Activated CD4-positive, alpha-beta T cell treated with anti-CD3 and anti-CD28 coated beads, Interleukin-2, Interleukin-6, amounts not matched to agents 100 ng/mL and 50 ng/mL, durations not matched to agents 16 hours and 8 hours (primary cell): ENCODE measurements around the gene RBM33.
"Not testable (repeated sequence)": the region's sequence is repeated elsewhere in the genome, so short reads cannot be mapped to it uniquely, and the experiment has no call there.

Experiments
- DNase-seq: peaks from one replicate; pipeline ENCODE4 v3.0.0-alpha.2; 2020

RBM33 gene

DNA sequence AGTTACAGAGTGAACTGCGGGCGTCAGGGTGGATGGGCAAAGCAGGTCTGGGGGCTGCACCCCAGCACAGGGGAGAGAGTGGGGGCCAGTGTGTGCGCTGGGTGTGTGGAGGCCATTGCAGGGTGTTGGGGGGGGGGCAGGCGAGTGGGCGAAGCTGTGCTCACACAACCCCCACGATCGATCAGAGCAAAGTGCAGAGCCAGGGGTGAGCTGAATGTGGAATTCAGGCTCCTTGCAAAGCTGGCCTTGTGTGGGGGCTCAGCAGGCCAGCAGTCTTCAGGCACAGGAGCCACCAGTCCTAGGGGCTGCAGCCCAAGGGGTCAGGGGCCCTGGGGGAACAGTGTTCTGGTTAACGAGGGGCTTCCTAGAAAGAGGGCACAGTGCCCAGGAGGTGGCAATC is 168.7 kb downstream of the RBM33 start:
- no peak for DNase-seq

DNA sequence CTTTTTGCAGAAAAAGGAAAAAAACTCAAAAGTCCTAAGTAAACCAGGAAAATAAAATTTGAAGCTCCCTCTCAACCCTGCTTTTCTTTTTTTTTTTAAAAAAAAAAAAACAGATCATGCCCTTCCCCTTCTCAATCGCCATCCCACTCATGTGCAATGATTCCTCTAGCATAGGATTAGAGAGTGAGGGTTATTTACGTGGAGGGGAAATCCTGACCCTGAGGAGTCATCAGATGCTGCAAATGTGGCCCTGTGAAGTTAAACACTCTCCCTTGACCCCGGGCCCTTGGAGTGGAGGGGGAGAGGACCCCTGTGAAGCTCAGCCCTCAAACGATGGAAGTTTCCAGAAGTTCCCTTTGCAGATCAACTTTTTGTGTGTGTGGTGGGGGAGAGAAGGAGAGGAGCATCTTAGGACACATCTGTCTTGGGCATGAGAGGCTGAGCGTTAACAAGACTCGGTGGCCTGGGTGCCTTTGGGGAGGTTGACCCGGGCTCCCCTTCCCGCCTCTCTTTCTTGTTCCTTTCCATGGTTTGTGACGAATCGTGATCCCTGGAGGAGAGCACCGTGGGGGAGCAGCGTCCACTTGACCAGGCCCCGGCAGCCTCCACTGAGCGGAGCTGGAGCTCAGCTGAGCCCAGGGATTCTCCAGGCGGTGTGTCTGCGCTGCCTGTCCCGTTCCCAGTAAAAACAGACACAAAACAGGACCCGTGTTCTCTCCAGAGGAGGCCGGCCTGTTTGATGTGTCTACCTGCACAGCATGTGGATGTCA is 169.3 kb downstream of the RBM33 start:
- no peak for DNase-seq

DNA sequence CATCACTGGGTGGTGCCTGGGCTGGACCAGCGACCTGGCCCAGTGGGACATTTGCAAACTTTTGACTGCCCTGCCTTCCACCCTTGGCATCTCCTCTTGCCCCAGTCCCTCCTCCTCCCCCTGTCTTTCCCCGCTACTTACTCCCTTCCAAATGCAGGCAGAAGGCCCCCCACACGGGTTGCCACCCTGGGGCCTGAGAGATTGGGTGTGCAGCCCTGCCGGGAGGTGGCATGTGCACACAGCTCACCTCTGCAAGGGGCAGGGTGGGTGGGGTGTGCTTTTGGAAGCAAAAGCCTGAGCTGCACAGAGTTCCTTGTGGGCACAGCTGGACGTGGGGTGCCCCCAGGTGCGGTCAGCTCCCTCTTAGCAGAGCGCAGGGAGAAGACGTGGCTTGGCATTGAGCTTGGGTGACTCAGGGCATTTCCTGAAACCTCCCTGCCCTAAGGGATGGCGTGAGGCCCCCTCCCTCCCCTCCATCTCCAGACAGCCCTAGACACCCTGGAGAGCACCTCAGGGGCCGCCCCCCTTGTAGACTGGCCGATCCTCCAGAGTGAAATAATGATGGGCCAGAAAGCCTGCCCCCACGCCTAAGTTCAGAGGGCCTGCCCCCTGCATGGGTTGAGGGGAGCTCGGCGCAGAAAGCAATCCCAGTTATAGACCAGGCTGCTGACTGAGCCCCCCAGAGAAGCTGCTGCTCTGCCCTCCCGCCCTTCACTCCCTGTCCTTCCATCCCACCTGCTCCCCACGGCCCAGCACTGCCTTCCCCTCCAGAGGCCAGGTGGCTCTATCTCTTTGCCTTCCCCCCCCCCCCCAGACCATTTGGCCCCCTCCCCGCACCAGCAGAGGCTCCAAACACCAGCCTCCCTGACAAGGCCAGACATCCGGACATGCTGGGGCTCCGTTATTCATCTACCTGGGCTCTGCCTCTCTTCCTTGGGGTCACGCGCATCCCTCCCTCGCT is 170.1 kb downstream of the RBM33 start:
- DNase-seq: no peak

DNA sequence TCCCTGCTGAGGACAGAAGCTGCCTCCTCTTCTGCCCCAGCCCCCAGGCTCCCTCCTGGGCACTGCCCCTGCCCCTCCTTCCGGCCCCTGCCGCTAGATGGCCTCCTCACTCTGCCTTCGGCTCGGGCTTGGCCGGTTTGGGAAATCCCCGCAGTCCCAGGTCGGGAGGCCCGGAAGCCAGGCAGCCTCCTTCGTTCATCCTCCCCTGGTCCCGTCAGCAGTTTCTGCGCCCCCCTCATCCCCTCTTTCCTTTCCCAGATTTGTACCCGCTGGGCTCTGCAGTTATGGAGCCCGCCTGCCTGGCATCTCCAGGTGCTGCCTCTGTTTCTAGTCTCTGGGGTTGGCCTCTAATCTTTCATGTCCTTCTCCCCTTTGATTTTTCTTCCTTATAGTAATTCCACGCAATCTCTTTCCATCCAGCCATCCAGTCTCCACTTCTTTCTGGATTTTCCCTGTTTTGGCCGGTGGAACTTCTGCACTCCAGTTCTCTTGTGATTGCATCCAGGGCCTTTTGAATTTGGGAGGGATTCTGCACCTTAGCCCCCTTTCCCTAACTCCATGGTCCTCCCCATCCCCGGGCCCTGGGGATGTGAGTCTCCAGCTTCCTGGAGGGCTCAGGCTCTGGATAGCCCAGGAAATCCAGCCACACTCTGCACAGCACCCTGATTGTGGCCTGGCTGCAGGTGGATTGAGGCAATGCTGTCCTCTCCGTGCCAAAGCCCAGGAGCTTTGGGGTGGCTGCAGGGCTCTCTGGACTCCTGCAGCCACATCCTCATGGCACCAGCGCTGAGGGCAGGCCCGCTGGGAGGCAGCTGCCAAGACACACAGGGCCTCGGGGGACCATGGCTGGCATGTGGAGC is 171.1 kb downstream of the RBM33 start:
- DNase-seq: peak; percentile 84

DNA sequence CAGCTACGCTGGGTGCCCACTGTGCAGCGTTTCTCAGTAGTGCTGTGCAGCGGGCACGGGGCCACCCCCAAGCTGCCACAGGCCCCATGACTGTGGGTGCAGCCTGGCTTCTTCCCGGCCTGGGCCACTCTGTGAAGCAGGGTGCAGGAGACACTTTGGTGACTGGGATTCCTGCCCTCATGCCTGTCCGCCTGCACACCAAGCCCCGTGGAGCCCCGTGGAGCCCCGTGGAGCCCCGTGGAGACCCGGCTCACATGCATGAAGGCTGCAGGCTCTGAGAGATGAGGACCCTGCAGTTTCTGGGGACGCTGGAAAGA is 171.7 kb downstream of the RBM33 start:
- no peak for DNase-seq

DNA sequence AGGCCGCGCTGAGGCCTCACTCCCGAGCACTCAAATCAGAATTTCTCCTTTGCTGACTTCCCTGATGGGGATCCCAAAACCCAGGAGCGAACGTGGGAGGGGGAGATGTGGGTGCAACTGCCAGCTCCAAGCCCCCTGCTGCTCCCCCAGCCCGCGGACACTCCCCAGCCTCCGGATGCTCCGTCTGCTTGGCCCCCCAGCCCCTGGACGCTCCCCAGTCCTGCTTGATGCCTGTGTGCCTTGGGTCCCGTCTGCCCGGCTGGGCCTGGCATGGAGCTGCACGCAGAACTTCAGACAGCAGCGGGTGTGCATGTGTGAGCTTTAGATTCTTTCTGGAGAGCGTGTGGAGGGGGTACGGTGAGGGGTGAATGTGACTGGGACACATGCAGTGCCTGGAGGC is 172.5 kb downstream of the RBM33 start:
- DNase-seq: no peak

DNA sequence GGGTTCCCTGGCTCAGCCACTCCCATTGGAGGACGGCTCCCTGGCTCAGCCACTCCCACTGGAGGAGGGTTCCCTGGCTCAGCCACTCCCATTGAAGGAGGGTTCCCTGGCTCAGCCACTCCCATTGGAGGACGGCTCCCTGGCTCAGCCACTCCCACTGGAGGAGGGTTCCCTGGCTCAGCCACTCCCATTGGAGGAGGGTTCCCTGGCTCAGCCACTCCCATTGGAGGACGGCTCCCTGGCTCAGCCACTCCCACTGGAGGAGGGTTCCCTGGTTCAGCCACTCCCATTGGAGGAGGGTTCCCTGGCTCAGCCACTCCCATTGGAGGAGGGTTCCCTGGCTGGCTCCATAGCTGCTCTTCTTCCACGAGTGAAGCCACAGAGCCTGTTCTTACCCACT is 173.1 kb downstream of the RBM33 start:
- not testable (repeated sequence) for DNase-seq

DNA sequence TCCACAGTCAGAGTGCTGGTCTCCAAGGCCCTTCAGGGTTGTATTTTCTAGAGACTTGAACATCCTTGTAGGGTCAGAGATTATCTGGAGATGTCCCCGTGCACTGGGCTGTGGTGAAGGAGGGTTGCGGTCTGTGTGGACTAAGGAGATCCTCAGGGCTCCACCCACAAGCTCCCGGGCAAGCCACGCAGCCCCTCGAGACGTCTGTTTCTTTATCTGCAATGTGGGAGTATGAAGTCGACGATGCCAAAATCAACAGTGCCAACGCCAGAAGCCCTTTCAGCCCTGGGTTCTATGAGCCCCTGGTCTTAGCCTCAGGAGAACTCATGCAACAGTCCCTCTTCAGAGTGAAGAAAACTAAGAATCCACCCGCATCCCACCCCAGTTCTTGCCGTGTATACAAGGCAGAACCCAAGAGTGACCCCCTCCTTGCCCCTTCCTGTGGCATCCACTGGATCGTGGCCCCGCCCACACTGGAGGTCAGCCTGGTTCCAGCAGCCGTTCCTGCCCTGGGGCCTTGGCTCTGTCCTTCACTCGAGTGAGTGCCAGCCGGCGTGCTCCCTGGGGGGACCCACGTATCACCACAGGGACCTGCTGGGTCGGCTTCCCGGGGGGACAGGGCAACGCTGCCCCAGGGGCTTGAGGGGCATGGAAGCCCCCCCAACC is 173.8 kb downstream of the RBM33 start:
- DNase-seq: no peak

DNA sequence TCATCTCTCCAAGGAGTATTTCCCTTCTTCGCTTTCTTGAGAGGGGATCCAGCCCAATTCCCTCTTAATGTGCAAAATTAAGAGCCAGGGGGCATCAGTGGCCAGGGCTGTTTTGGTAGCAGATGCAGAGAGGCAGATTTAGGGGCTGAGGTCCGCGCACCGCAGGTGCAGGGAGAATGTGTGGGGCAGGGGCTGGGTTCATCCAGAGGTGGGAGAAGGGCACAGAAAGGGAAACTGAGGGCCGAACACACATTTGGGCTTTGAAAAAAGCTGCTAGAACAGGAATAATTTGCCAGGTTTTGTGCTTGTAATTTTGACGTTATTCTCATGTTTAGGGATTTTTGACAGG is 174.3 kb downstream of the RBM33 start:
- no peak for DNase-seq

DNA sequence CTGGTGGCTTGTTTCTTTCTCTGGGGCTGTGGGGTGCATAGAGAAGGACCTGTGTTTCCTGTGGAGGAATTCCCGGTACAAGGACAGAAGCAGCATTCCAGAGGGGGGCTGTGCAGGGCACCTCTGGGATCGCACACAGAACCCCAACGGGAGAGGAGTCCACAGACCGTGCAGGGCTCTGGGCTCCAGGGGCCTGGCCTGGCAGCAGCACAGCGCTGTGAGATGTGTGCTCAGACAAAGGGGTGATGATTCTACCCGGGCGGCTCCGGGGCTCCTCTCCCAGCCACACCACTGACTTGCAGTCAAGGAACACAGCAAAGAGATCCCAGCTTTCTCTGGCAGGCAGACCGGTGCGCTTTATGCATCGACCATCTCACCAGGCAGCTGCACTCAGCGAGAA is 174.7 kb downstream of the RBM33 start:
- DNase-seq: no peak

DNA sequence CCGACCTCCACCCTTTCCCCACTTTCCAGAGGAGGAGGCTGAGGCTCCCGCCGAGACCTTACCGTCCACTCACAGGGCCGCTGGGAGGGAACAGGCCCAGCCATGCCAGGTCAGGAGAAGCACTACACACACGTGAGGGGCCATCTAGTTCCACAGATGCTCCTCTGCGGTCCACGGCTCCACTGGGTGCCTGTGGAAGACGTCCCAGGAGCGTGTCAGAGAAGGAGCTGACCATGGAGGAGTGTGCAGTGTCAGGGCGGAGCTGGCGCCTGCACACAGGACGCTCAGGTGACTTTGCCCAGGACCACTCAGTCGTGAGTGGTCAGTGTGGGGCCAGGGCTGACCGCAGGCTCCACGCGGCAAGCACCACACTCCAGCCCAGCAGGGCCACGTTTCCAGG is 175.8 kb downstream of the RBM33 start:
- no peak for DNase-seq

DNA sequence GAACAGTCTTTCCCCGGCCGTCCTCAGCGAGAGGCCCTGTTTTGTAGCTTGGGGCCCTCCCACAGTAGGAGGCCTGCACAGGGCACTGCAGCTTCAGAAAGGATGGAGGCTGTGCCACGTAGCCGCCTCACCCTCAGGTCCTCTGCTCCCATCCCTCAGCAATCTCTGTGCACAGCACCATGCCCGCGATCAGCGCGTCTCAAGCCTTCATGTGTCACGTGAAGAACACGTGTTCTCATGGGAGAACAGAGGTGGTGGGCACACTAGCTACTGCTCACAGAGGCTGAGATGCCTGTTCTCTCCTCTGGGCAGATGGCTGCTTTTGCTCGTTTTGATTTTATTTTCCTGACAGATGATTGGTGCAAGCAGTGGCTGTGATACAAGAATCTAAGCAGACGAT is 176.3 kb downstream of the RBM33 start:
- no peak for DNase-seq

DNA sequence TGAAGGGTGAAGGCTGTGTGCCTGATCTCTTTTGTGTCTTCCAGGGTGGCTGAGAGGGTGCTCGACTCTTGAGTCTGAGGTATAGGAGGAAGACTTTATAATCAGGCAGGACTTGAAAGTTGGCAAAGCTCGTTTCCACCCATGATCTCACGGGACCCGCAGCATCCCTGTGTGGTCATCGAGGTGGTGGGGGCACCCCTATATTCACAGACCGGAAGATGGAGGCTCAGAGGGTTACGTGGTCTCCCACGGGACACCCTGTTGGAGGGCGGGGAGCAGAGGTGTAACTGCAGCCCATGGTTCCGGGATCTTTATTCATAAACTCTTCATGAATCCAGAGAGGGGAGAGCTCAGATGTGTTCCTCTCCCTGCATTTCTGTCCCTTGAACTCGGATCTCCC is 177.4 kb downstream of the RBM33 start:
- no peak for DNase-seq

DNA sequence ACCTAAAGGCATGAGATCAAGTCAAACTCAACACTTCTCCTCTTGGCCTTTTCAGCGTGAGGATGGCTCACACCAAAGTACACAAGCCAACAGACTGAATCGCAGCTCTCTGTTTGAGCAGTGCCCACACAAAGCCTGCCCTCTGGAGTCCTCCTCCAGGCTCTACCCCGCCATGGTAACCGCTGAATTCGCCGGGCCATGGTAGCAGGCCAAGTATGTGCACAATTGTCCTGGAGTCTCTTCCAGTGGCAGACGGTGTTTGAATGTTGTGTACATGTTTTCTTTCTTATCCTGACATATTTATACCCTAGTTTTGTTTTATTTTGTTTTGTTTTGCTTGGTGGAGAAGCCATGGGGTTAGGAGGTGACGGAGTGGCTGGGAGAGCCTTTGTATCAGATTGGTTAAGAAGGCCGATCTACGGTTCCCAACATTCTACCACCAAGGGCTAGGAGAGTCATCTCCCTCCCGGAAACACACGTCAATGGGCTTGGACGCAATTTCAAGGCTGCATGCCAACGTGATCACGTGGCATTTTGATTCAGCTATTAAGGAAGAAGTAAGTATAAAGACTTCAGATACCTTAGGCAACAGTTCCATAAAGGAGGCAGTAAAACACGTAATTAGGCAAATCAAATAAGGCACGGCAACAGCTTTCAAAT is 179.9 kb downstream of the RBM33 start:
- no peak for DNase-seq

DNA sequence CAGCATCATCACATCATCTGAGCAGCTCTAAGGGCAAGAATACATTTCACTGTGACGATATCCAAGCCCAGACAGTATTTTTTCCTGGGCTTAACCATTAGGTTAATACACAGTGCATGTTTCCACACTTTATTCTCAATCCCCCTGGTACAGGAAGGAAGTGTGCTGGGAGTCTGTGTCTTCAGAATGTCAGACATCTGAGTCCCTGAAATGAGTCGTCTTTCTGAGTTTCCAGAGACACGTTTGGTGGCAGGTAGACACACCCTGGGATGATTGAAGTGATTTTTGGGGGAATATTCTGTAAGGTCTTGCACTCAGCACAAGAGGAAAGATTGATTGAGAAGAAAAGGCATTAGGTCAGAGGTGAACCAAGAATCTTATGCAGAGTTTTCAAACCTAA is 180.9 kb downstream of the RBM33 start:
- no peak for DNase-seq

DNA sequence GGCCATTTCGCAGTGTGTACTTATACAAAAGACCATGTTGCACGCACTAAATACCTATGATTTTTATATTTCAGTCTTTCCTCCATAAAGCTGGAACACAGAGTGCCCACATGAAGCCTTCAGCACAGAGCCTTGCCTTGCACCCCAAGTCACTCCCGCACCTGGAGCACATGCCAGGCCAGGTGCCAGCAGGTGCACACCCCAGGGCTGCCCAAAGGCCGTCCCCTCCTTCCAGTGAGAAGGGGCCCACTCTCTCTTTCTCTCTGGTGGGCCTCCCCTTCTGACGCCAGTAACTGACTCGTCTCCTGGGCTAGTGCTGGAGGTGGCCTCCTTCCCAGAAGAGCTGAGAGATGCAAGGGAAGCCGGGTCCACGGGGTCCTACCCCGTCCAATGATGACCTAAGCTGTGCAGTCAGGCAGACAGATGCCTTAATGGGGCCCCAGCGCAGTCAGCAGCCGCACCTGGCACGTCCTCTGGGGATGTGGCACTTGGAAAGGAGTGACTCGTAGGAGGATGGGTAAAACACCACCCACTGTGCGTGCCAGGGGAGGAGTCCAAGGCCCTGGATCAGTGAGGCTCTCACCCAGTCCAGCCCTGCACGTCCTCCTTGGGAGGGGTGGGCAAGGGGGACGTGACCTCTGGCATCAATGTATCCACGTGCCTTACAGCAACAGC is 185.5 kb downstream of the RBM33 start:
- DNase-seq: no peak
